ENCODE data around the gene SNTA1.
"Not testable (repeated sequence)": the region's sequence is repeated elsewhere in the genome, so short reads cannot be mapped to it uniquely, and the experiment has no call there.

Gene SNTA1

GRCh38 chr20:33474097-33474873, 30.7 kb upstream of the SNTA1 start:
- no peak overlapping the region for H3K27ac ChIP-seq
- TF ChIP-seq CTCF (IDR thresholded peaks at IDR 0.05) (no peak), ZFX (IDR thresholded peaks at IDR 0.05; ENCODE audit: borderline replicate concordance) (no peak)

GRCh38 chr20:33472868-33473435, 29.4 kb upstream of the SNTA1 start:
- no peak overlapping the region for H3K27ac ChIP-seq
- TF ChIP-seq ZFX (IDR thresholded peaks at IDR 0.05; ENCODE audit: borderline replicate concordance) = no peak
- TF ChIP-seq CTCF (IDR thresholded peaks at IDR 0.05) = no peak

- H3K27ac ChIP-seq = no peak overlapping the region
- TF ChIP-seq CTCF (IDR thresholded peaks at IDR 0.05) (no peak), ZFX (IDR thresholded peaks at IDR 0.05; ENCODE audit: borderline replicate concordance) (no peak)
Observed at GRCh38 chr20:33470866-33471265, 27.3 kb upstream of the SNTA1 start.

- TF ChIP-seq ZFX (IDR thresholded peaks at IDR 0.05; ENCODE audit: borderline replicate concordance) = no peak
- no peak for TF ChIP-seq CTCF (IDR thresholded peaks at IDR 0.05)
- H3K27ac ChIP-seq = no peak overlapping the region
Observed at GRCh38 chr20:33470457-33470856, 26.9 kb upstream of the SNTA1 start.

GRCh38 chr20:33466303-33466646, 22.7 kb upstream of the SNTA1 start:
- no peak for TF ChIP-seq CTCF (IDR thresholded peaks at IDR 0.05)
- no peak for TF ChIP-seq ZFX (IDR thresholded peaks at IDR 0.05; ENCODE audit: borderline replicate concordance)
- no peak overlapping the region for H3K27ac ChIP-seq

GRCh38 chr20:33465481-33466302, 22.1 kb upstream of the SNTA1 start:
- no peak overlapping the region for H3K27ac ChIP-seq
- no peak for TF ChIP-seq ZFX (IDR thresholded peaks at IDR 0.05; ENCODE audit: borderline replicate concordance)

GRCh38 chr20:33464759-33465158, 21.2 kb upstream of the SNTA1 start:
- not testable (repeated sequence) for H3K27ac ChIP-seq

All from 22Rv1 (cell line).